Loucy (cell line): ENCODE data around the gene CXCR2.

Experiments
- EZH2phosphoT487 ChIP-seq: fragments of 200-600 bp; IDR thresholded peaks from 2 replicates; pipeline ENCODE4 v1.6.1; 2018; ENCODE audit warnings: antibody characterized with exemption, mild to moderate bottlenecking, moderate library complexity, borderline replicate concordance
- TF ChIP-seq, protein P1 (sequence below): fragments of 200-600 bp; sonication (generic); conservative IDR thresholded peaks from 2 replicates; pipeline ENCODE4 v1.5.1; 2014; ENCODE audit warnings: mild to moderate bottlenecking, antibody characterized with exemption, low read length

DNA sequence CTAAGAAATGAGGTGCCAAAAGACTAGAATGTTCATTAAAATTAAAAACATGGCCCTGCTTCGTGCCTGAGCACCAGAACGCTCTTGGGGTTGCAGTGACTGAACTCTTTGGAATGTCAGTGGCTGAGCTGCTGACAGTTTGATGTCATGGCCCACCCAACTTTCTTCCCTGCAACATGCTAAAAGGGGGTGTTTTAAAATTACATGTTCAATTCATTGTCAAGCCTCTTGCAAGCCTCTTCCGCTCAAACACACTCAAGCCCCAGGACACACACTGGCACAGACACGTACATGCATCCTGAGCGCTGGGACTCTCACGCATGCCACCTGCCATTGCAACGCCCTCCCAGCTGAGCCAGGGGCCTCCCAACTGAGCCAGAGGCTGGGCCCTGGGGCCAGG, 44.1 kb upstream of the CXCR2 start:
- TF ChIP-seq, protein P1, sequence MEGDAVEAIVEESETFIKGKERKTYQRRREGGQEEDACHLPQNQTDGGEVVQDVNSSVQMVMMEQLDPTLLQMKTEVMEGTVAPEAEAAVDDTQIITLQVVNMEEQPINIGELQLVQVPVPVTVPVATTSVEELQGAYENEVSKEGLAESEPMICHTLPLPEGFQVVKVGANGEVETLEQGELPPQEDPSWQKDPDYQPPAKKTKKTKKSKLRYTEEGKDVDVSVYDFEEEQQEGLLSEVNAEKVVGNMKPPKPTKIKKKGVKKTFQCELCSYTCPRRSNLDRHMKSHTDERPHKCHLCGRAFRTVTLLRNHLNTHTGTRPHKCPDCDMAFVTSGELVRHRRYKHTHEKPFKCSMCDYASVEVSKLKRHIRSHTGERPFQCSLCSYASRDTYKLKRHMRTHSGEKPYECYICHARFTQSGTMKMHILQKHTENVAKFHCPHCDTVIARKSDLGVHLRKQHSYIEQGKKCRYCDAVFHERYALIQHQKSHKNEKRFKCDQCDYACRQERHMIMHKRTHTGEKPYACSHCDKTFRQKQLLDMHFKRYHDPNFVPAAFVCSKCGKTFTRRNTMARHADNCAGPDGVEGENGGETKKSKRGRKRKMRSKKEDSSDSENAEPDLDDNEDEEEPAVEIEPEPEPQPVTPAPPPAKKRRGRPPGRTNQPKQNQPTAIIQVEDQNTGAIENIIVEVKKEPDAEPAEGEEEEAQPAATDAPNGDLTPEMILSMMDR, result no peak
- no peak for TF ChIP-seq EZH2phosphoT487
